GM12865 (cell line): ENCODE results near the gene CABP2.
A peak's percentile ranks its signal among the peaks of the same experiment; 100 is the strongest.

Experiments used
- DNase-seq: peaks from one replicate; pipeline ENCODE4 v3.0.0; 2010; ENCODE audit warnings: low read depth
- H3K4me3 ChIP-seq: 2 replicates; pipeline ENCODE4 v1.5.1; 2011; ENCODE audit warnings: mild to moderate bottlenecking, low read depth, low read length, control low read depth
- CTCF ChIP-seq: IDR thresholded peaks from 2 replicates; pipeline ENCODE4 v1.5.1; 2011; ENCODE audit warnings: low read length, control low read depth, low read depth, inconsistent platforms; ENCODE audit not compliant: insufficient read depth; ENCODE audit errors: missing control alignments

CABP2 gene

DNA sequence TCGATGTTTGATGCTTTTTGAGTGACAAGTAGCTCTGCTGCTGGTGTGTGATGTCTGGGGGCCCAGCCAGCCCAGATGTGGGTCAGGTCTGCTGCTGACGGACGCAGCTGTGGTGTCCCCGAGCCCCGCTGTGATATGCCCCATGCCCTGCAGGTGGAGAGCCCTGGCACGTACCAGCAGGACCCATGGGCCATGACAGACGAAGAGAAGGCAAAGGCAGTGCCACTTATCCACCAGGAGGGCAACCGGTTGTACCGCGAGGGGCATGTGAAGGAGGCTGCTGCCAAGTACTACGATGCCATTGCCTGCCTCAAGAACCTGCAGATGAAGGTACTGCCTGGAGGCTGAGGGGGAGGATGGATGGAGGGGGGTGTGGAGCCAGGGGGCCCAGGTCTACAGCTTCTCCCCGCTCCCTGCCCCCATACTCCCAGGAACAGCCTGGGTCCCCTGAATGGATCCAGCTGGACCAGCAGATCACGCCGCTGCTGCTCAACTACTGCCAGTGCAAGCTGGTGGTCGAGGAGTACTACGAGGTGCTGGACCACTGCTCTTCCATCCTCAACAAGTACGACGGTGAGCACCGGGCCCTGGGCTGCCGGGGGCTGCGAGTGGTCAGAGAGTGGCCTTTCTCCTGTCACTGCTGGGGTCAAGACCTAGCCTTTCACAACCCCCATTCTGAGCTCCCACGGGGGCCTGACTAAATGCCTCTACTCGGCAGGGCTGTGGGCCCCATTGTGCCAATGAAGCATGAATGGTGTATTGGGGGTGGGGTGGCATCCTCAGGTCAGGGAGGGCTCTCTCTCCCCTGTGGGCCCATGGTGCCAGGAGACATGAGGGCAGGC, 33.1 kb downstream of the CABP2 start:
- DNase-seq: no peak

GRCh38 chr11:67489203-67489884, 33.9 kb downstream of the CABP2 start:
- H3K4me3 ChIP-seq: no peak overlapping the region
- no peak for TF ChIP-seq CTCF
- no peak for DNase-seq

More for the DNA sequence above, 33.1 kb downstream of the CABP2 start:
- no peak overlapping the region for H3K4me3 ChIP-seq
- no peak for TF ChIP-seq CTCF

- peak; percentile 90 for DNase-seq
- H3K4me3 ChIP-seq: peak overlapping the region; percentile 38
- no peak for TF ChIP-seq CTCF
Observed at GRCh38 chr11:67486481-67487195, 36.6 kb downstream of the CABP2 start.

GRCh38 chr11:67485873-67486361, 37.3 kb downstream of the CABP2 start:
- peak overlapping the region; percentile 10 for H3K4me3 ChIP-seq
- DNase-seq: peak; percentile 91

DNA sequence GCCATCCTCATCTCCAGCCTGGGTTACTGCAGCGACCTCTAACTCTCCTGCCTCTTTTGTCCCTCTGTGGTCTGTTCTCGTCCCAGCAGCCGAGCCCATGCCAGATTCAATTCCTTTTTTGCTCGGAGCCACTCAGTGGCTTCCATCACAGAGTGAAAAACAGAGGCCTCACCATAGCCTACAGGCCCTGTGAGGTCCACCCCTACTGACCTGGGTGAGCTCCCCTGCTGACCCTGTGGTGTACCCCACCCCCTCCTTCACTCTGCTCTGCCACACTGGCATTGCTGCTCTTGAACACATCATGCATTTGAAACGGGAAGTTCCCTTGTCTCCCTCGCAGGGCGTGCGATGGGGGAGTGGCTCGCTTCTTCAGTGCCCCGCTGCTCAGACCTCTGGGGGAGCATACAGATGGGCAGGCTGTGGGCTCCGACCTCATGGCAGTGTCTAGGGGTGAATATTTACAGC, 38.4 kb downstream of the CABP2 start:
- no peak for TF ChIP-seq CTCF
- peak; percentile 85 for DNase-seq

GRCh38 chr11:67483831-67484665, 39.2 kb downstream of the CABP2 start:
- peak; percentile 59 for DNase-seq
- no peak for TF ChIP-seq CTCF
- H3K4me3 ChIP-seq: peak overlapping the region; percentile 69

More for the DNA sequence above, 38.4 kb downstream of the CABP2 start:
- H3K4me3 ChIP-seq: peak overlapping the region; percentile 69
